SK-N-SH (cell line): ENCODE results near the gene PRKG1.

ENCODE experiments used
- CTCF ChIP-seq: fragments of 200-600 bp; sonication (generic); IDR thresholded peaks from 2 replicates; pipeline ENCODE4 v1.6.1; 2017; ENCODE audit warnings: antibody characterized with exemption, mild to moderate bottlenecking, moderate library complexity
- EZH2phosphoT487 ChIP-seq: fragments of 200-600 bp; sonication (generic); IDR thresholded peaks from 2 replicates; pipeline ENCODE4 v1.6.1; 2017; ENCODE audit warnings: low read depth, mixed run types, mild to moderate bottlenecking, antibody characterized with exemption, moderate library complexity, borderline replicate concordance
- MAX ChIP-seq: IDR thresholded peaks from 2 replicates; pipeline ENCODE4 v1.4.0; 2012; ENCODE audit warnings: low read depth
- MXI1 ChIP-seq: IDR thresholded peaks from 2 replicates; pipeline ENCODE4 v1.6.1; 2012; ENCODE audit warnings: mild to moderate bottlenecking, low read depth, low read length, improper control_type of control experiment
- POLR2AphosphoS5 ChIP-seq: IDR thresholded peaks from 2 replicates; pipeline ENCODE4 v1.6.1; 2012; ENCODE audit warnings: low read depth, low read length
- REST ChIP-seq: IDR thresholded peaks from 2 replicates; pipeline ENCODE4 v1.6.1; 2012; ENCODE audit warnings: mild to moderate bottlenecking, low read depth, low read length, moderate library complexity
- TAF1 ChIP-seq: IDR thresholded peaks from 2 replicates; pipeline ENCODE4 v1.6.1; 2012; ENCODE audit warnings: low read depth, mild to moderate bottlenecking, low read length, moderate library complexity, borderline replicate concordance
- ZBTB33 ChIP-seq: IDR thresholded peaks from 2 replicates; pipeline ENCODE4 v1.4.0; 2012; ENCODE audit warnings: low read depth, borderline replicate concordance

GRCh38 chr10:52068485-52068884 is 994.2 kb downstream of the PRKG1 start:
- no peak for TF ChIP-seq CTCF
- TF ChIP-seq MAX: no peak
- no peak for TF ChIP-seq ZBTB33
- TF ChIP-seq POLR2AphosphoS5: no peak
- no peak for TF ChIP-seq MXI1
- TF ChIP-seq REST: no peak
- no peak for TF ChIP-seq TAF1
- TF ChIP-seq EZH2phosphoT487: no peak
